BLaER1 (cell line): ENCODE results near the gene TAL1.
"Not testable (repeated sequence)": the region's sequence is repeated elsewhere in the genome, so short reads cannot be mapped to it uniquely, and the experiment has no call there.

Experiments
- H3K27ac ChIP-seq: shearing (Covaris generic); formaldehyde crosslinking; 2 replicates; pipeline ENCODE4 v1.8.1; 2022
- H3K27me3 ChIP-seq: shearing (Covaris generic); formaldehyde crosslinking; 2 replicates; pipeline ENCODE4 v1.8.1; 2022
- H3K36me3 ChIP-seq: shearing (Covaris generic); formaldehyde crosslinking; 2 replicates; pipeline ENCODE4 v1.8.1; 2022
- H3K4me1 ChIP-seq: shearing (Covaris generic); formaldehyde crosslinking; 2 replicates; pipeline ENCODE4 v1.8.1; 2022
- H3K4me2 ChIP-seq: shearing (Covaris generic); formaldehyde crosslinking; 2 replicates; pipeline ENCODE4 v1.8.1; 2022
- H3K4me3 ChIP-seq: shearing (Covaris generic); formaldehyde crosslinking; 2 replicates; pipeline ENCODE4 v1.8.1; 2022
- H3K9ac ChIP-seq: shearing (Covaris generic); formaldehyde crosslinking; 2 replicates; pipeline ENCODE4 v1.8.1; 2022
- H3K9me3 ChIP-seq: shearing (Covaris generic); formaldehyde crosslinking; 2 replicates; pipeline ENCODE4 v1.8.1; 2022
- H4K20me1 ChIP-seq: shearing (Covaris generic); formaldehyde crosslinking; 2 replicates; pipeline ENCODE4 v1.8.1; 2022
- Cebpa-rat ChIP-seq: shearing (Covaris generic); IDR thresholded peaks from 2 replicates; pipeline ENCODE4 v1.8.1; 2022

The TAL1 gene

GRCh38 chr1:47232187-47232874 lies at the start of gene TAL1:
TAL1 (minus strand) TSS chr1:47232225; CDS start chr1:47225888, 6,337 bp downstream.
- TF ChIP-seq Cebpa-rat: no peak
- H3K27ac ChIP-seq: no peak within 1 kb of the TSS
- H3K9me3 ChIP-seq: peaks cover 13% of the 10 kb centered on the region; the same call in 1 of the 2 replicates
- peaks cover 11% of the 10 kb centered on the region for H3K4me1 ChIP-seq
- no peaks in the 10 kb centered on the region for H3K36me3 ChIP-seq
- H3K9ac ChIP-seq: no peak within 1 kb of the TSS
- H3K4me2 ChIP-seq: peak within 1 kb of the TSS; percentile 29
- H3K27me3 ChIP-seq: peaks cover 84% of the 10 kb centered on the region
- H4K20me1 ChIP-seq: peaks cover 36% of the 10 kb centered on the region
- no peak within 1 kb of the TSS for H3K4me3 ChIP-seq

- Histone ChIP-seq H4K20me1 (no peaks in the 10 kb centered on the region), H3K9ac (no peak overlapping the region), H3K9me3 (no peaks in the 10 kb centered on the region), H3K27me3 (no peaks in the 10 kb centered on the region), H3K27ac (no peak overlapping the region), H3K4me3 (no peak overlapping the region), H3K4me2 (no peak overlapping the region), H3K4me1 (no peaks in the 10 kb centered on the region), H3K36me3 (peaks cover 82% of the 10 kb centered on the region)
- TF ChIP-seq Cebpa-rat: no peak
Measured at GRCh38 chr1:47280142-47280541, 48.1 kb upstream of the TAL1 start.

GRCh38 chr1:47276850-47277249 lies 44.8 kb upstream of the TAL1 start:
- H3K27ac ChIP-seq: no peak overlapping the region
- no peaks in the 10 kb centered on the region for H3K27me3 ChIP-seq
- peaks cover 71% of the 10 kb centered on the region for H3K36me3 ChIP-seq
- no peaks in the 10 kb centered on the region for H3K9me3 ChIP-seq
- no peak overlapping the region for H3K4me3 ChIP-seq
- H3K4me2 ChIP-seq: no peak overlapping the region
- H3K9ac ChIP-seq: no peak overlapping the region
- H4K20me1 ChIP-seq: no peaks in the 10 kb centered on the region
- no peak for TF ChIP-seq Cebpa-rat
- no peaks in the 10 kb centered on the region for H3K4me1 ChIP-seq

GRCh38 chr1:47275811-47276210 lies 43.8 kb upstream of the TAL1 start:
- not testable (repeated sequence) for H3K9ac ChIP-seq, H3K27ac ChIP-seq, H3K4me3 ChIP-seq, H3K9me3 ChIP-seq, H4K20me1 ChIP-seq, H3K4me1 ChIP-seq, H3K4me2 ChIP-seq, H3K27me3 ChIP-seq
- peaks cover 79% of the 10 kb centered on the region for H3K36me3 ChIP-seq

GRCh38 chr1:47265529-47265928 lies 33.5 kb upstream of the TAL1 start:
- peaks cover 93% of the 10 kb centered on the region for H3K36me3 ChIP-seq
- H4K20me1 ChIP-seq, H3K4me1 ChIP-seq, H3K9me3 ChIP-seq, H3K9ac ChIP-seq, H3K4me3 ChIP-seq, H3K27ac ChIP-seq, H3K27me3 ChIP-seq, H3K4me2 ChIP-seq: not testable (repeated sequence)

GRCh38 chr1:47262787-47263413 lies 30.9 kb upstream of the TAL1 start:
- H3K4me1 ChIP-seq: no peaks in the 10 kb centered on the region
- H3K9ac ChIP-seq: no peak overlapping the region
- H3K36me3 ChIP-seq: peaks cover 94% of the 10 kb centered on the region
- no peaks in the 10 kb centered on the region for H4K20me1 ChIP-seq
- no peak for TF ChIP-seq Cebpa-rat
- no peak overlapping the region for H3K27ac ChIP-seq
- no peaks in the 10 kb centered on the region for H3K27me3 ChIP-seq
- no peaks in the 10 kb centered on the region for H3K9me3 ChIP-seq
- no peak overlapping the region for H3K4me2 ChIP-seq
- no peak overlapping the region for H3K4me3 ChIP-seq

GRCh38 chr1:47257224-47257623 lies 25.2 kb upstream of the TAL1 start:
- Histone ChIP-seq H3K4me1 (no peaks in the 10 kb centered on the region), H3K9ac (no peak overlapping the region), H3K4me2 (no peak overlapping the region), H3K4me3 (no peak overlapping the region), H3K27ac (no peak overlapping the region), H4K20me1 (no peaks in the 10 kb centered on the region), H3K9me3 (no peaks in the 10 kb centered on the region), H3K36me3 (peaks cover 85% of the 10 kb centered on the region), H3K27me3 (no peaks in the 10 kb centered on the region)
- no peak for TF ChIP-seq Cebpa-rat

GRCh38 chr1:47252795-47253194 lies 20.8 kb upstream of the TAL1 start:
- no peaks in the 10 kb centered on the region for H3K27me3 ChIP-seq
- no peaks in the 10 kb centered on the region for H3K9me3 ChIP-seq
- no peak overlapping the region for H3K4me2 ChIP-seq
- H3K27ac ChIP-seq: no peak overlapping the region
- peaks cover 71% of the 10 kb centered on the region for H3K36me3 ChIP-seq
- H3K9ac ChIP-seq: no peak overlapping the region
- H4K20me1 ChIP-seq: no peaks in the 10 kb centered on the region
- TF ChIP-seq Cebpa-rat: no peak
- H3K4me1 ChIP-seq: no peaks in the 10 kb centered on the region
- H3K4me3 ChIP-seq: no peak overlapping the region

GRCh38 chr1:47252369-47252768 lies 20.3 kb upstream of the TAL1 start:
- no peaks in the 10 kb centered on the region for H3K9me3 ChIP-seq
- no peak for TF ChIP-seq Cebpa-rat
- no peak overlapping the region for H3K9ac ChIP-seq
- H4K20me1 ChIP-seq: no peaks in the 10 kb centered on the region
- no peaks in the 10 kb centered on the region for H3K27me3 ChIP-seq
- no peak overlapping the region for H3K4me3 ChIP-seq
- no peak overlapping the region for H3K4me2 ChIP-seq
- H3K27ac ChIP-seq: no peak overlapping the region
- H3K36me3 ChIP-seq: peaks cover 69% of the 10 kb centered on the region
- no peaks in the 10 kb centered on the region for H3K4me1 ChIP-seq

GRCh38 chr1:47249755-47250154 lies 17.7 kb upstream of the TAL1 start:
- Histone ChIP-seq H3K4me2 (no peak overlapping the region), H3K36me3 (peaks cover 46% of the 10 kb centered on the region), H3K9me3 (no peaks in the 10 kb centered on the region), H3K9ac (no peak overlapping the region), H4K20me1 (no peaks in the 10 kb centered on the region), H3K27ac (no peak overlapping the region), H3K4me3 (no peak overlapping the region), H3K4me1 (no peaks in the 10 kb centered on the region), H3K27me3 (no peaks in the 10 kb centered on the region)
- TF ChIP-seq Cebpa-rat: no peak
